ENCODE measurements around the gene CTDP1. TPM values are rescaled to one million over a fixed set of nuclear protein-coding genes. Genes with fewer than 3 reads are reported as not detected.

CTDP1 gene
- total and polyA plus RNA-seq, 2 experiments from 2014 or later: 20.4 to 20.6 TPM

DNA sequence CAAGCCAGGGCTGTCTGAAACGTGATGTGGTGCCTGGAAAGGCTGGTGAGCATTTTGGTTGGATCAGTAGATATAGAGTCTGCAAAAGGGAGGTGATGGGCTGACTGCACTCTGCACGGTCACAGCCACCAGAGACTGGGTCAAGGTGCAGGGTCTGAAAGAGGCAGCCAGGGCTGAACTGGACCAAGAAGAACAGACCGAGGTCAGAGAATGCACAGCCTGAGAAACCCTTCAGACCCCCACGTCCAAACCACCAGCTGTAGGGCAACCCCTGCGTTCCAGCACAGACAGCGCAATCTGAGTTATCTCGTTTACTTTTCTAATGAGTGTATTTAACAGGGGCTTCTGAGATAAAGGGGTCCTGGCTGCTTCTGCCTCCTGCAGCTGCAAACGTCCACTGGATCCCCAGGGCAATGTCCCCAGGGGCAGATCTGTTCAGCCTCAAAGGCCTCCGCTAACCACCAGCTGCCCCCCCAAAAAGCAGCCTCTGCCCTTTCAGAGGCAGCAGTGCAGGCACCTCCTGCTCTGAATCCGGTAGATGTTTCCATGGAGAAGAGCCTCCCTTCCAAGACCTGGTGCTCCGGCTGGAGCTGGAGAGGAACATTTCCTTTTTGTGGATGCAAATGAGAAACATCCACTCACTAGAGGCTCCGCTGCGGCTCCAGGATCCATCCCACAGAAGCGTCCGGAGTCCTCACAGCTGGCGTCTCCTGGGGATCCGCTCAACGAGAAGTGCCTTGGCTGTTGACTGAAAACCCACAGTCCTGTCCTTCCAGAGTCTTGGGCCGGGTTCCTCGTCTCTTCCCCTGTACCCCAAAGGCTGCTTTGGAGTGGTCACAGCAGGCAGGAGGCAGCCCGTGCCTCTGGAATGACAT, 117.2 kb downstream of the CTDP1 start:
- Histone ChIP-seq H3K79me2 (no peaks in the 10 kb centered on the region), H4K20me1 (ENCODE audit: insufficient read depth, poor library complexity, severe bottlenecking) (no peaks in the 10 kb centered on the region), H3K27ac (no peak overlapping the region), H3K27me3 (peaks cover 36% of the 10 kb centered on the region), H3K4me3 (no peak overlapping the region), H3K4me1 (ENCODE audit: insufficient read depth) (peaks cover 9% of the 10 kb centered on the region), H3K9me2 (replicated peaks; ENCODE audit: insufficient read depth) (no peaks in the 10 kb centered on the region), H3K4me2 (no peak overlapping the region), H3K9me3 (ENCODE audit: low read depth) (no peaks in the 10 kb centered on the region), H2AFZ (no peak overlapping the region), H3K36me3 (replicated peaks; ENCODE audit: insufficient read depth, low read depth) (no peaks in the 10 kb centered on the region)
- 42% methylated on average over 21 of the region's 21 CpGs for WGBS (ENCODE audit: low lambda C conversion rate, missing lambda C conversion rate)
- DNase-seq (ENCODE audit: low spot score): no peak
- no peak for TF ChIP-seq EZH2phosphoT487 (IDR thresholded peaks at IDR 0.05; ENCODE audit: low read depth, severe bottlenecking, unreplicated experiment)
- no peak for TF ChIP-seq CTCF (IDR thresholded peaks at IDR 0.05; ENCODE audit: poor library complexity)
- no peak for TF ChIP-seq EZH2 (IDR thresholded peaks at IDR 0.05; ENCODE audit: borderline replicate concordance)

GRCh38 chr18:79797518-79798345, 118.1 kb downstream of the CTDP1 start, which contains the start of gene KCNG2:
Gene KCNG2, plus strand, starts transcription at chr18:79797938. Its CDS starts 65,730 bp downstream, at chr18:79863668.
- Histone ChIP-seq H2AFZ (peak within 1 kb of the TSS; percentile 56), H3K36me3 (replicated peaks; ENCODE audit: insufficient read depth, low read depth) (no peaks in the 10 kb centered on the region), H3K4me3 (peak within 1 kb of the TSS; percentile 39), H3K27ac (no peak within 1 kb of the TSS), H3K4me2 (peak within 1 kb of the TSS; percentile 89), H4K20me1 (ENCODE audit: insufficient read depth, poor library complexity, severe bottlenecking) (no peaks in the 10 kb centered on the region), H3K9me3 (ENCODE audit: low read depth) (no peaks in the 10 kb centered on the region), H3K79me2 (no peaks in the 10 kb centered on the region), H3K27me3 (peaks cover 36% of the 10 kb centered on the region), H3K4me1 (ENCODE audit: insufficient read depth) (peaks cover 9% of the 10 kb centered on the region), H3K9me2 (replicated peaks; ENCODE audit: insufficient read depth) (no peaks in the 10 kb centered on the region)
- WGBS (ENCODE audit: low lambda C conversion rate, missing lambda C conversion rate): 36% methylated on average over 12 of the region's 92 CpGs
- DNase-seq (ENCODE audit: low spot score): peak; percentile 58
- TF ChIP-seq EZH2phosphoT487 (IDR thresholded peaks at IDR 0.05; ENCODE audit: low read depth, severe bottlenecking, unreplicated experiment): no peak
- peak; percentile 45 for TF ChIP-seq CTCF (IDR thresholded peaks at IDR 0.05; ENCODE audit: poor library complexity)

DNA sequence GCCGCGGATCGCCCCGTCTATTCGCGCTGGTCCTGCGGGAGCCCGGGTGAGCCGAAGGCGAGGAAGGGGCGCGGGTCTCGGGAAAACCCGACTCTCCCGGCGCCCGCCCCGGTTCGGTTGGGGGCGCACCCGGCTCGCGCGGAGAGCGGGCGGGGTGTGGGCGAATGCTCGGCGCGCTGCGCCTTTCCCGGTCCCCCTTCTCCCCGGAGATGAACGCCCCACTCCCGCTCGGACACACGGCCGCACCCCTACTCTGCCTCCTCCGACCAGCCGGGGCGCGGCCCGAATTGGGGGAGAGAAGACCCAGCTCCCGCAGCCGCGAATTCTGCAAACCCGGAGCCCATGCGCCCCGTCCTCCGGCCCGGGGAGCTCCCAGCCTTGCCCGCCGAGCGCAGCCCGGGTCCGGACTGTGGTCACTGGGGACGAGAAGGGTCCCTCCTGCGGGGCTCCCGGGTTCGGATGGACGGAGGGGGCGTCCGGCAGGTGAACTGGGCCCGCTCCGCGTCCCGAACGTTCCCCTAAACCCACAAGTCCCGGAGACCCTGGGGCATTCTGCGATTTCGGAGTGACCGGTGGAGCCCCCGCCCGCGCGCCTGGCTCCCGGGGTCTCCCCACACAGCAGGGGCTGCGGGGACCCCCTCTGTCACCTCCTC, 118.9 kb downstream of the CTDP1 start:
- DNase-seq (ENCODE audit: low spot score): no peak
- H3K79me2 ChIP-seq: no peaks in the 10 kb centered on the region
- H2AFZ ChIP-seq: peak overlapping the region; percentile 56
- peak overlapping the region; percentile 89 for H3K4me2 ChIP-seq
- TF ChIP-seq CTCF (IDR thresholded peaks at IDR 0.05; ENCODE audit: poor library complexity) (no peak), EZH2phosphoT487 (IDR thresholded peaks at IDR 0.05; ENCODE audit: low read depth, severe bottlenecking, unreplicated experiment) (no peak), EZH2 (IDR thresholded peaks at IDR 0.05; ENCODE audit: borderline replicate concordance) (no peak)
- no peaks in the 10 kb centered on the region for H3K9me3 ChIP-seq (ENCODE audit: low read depth)
- H4K20me1 ChIP-seq (ENCODE audit: insufficient read depth, poor library complexity, severe bottlenecking): no peaks in the 10 kb centered on the region
- 3% methylated on average over 54 of the region's 78 CpGs for WGBS (ENCODE audit: low lambda C conversion rate, missing lambda C conversion rate)
- H3K4me3 ChIP-seq: peak overlapping the region; percentile 39
- no peaks in the 10 kb centered on the region for H3K9me2 ChIP-seq (replicated peaks; ENCODE audit: insufficient read depth)
- no peak overlapping the region for H3K27ac ChIP-seq
- H3K36me3 ChIP-seq (replicated peaks; ENCODE audit: insufficient read depth, low read depth): no peaks in the 10 kb centered on the region
- peaks cover 9% of the 10 kb centered on the region for H3K4me1 ChIP-seq (ENCODE audit: insufficient read depth)
- peaks cover 36% of the 10 kb centered on the region for H3K27me3 ChIP-seq

Measured in hepatocyte (in vitro differentiated cells).